ENCODE results near the gene WDR18.

The WDR18 gene

GRCh38 chr19:966485-967088 is 17.6 kb upstream of the WDR18 start:
- DNase-seq: no peak

- DNase-seq: no peak
Measured at GRCh38 chr19:970695-971094, 13.4 kb upstream of the WDR18 start.

- DNase-seq: no peak
Measured at GRCh38 chr19:971795-972194, 12.3 kb upstream of the WDR18 start.

GRCh38 chr19:972281-972680 is 11.9 kb upstream of the WDR18 start:
- no peak for DNase-seq

- DNase-seq: no peak
Measured at GRCh38 chr19:973726-974563, 10.2 kb upstream of the WDR18 start.

DNA sequence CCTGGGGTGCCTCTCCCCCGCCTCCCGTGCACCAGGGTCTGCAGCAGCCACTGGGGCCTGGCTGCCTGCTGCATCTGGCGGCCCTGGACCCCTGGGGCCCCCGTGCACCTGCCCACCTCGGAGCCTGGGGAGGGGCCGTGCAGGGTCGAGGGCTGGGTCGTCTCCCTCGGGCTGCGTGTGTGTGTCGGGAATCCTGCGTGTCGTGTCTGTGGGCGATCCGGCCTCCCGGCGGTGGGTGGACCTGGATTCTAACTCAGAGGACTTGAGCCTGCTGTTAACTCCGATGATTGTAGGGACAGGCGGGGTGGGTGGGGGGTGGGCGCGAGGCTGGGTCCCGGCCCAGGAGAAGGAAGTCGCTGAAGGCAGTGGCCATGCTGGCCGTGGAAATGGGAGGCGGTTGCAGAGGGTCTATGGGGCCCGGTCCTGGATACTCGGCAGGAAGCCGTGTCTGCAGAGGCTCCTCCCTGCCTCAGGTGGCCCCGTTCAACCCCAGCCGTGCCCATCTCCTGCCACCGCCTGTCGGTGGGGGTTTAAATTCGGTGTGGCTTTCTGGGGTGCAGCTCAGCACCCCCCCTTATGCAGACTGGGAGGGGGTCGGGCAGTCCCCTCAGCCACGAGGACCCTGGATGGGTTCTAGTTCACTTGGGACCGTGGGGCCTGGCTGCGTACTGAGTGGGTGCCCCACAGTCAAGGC is 9.4 kb upstream of the WDR18 start:
- no peak for DNase-seq

GRCh38 chr19:976476-976875 is 7.7 kb upstream of the WDR18 start:
- no peak for DNase-seq

GRCh38 chr19:977058-977464 is 7.1 kb upstream of the WDR18 start:
- DNase-seq: no peak

GRCh38 chr19:979318-979741 is 4.8 kb upstream of the WDR18 start:
- DNase-seq: no peak

DNA sequence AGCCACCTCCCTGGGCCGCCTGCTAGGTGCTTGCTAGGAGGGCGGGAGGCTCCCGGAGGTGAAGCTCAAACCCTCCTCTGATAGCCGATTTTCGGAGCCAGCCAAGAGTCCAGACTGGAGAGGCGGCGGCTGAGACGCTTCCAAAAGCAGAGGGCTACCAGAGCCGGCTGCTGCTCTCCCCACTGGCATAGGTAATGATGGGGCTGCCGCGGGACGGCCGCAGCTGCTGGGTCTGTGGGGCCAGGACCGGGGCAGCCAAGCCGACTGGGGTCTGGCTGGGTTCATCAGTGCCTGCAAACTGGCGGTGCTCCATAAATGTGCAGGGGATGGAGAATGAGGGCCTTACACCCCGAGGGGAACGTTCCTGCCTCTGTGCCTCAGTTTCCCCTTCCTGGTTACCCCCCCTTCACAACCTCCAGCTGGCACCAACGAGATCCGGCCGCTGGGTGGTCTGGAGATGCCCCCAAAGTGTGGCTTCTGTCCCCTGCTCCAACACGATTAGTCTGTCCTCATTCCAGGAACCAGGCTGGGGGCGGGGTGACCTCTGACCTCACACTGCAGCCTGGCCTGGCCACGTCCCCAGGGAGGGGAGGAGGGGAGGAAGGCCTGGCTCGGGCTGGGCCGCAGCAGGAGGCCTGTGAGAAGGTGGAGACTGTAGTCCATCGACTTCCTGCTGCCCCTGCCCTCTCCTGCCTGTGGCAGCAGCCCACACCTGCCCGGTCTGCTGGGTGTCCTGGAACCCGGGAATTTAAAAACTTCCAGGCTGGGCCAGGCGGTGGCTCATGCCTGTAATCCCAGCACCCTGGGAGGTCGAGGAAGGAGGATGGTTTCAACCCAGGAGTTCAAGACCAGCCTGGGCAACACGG is 3.8 kb upstream of the WDR18 start:
- no peak for DNase-seq

DNA sequence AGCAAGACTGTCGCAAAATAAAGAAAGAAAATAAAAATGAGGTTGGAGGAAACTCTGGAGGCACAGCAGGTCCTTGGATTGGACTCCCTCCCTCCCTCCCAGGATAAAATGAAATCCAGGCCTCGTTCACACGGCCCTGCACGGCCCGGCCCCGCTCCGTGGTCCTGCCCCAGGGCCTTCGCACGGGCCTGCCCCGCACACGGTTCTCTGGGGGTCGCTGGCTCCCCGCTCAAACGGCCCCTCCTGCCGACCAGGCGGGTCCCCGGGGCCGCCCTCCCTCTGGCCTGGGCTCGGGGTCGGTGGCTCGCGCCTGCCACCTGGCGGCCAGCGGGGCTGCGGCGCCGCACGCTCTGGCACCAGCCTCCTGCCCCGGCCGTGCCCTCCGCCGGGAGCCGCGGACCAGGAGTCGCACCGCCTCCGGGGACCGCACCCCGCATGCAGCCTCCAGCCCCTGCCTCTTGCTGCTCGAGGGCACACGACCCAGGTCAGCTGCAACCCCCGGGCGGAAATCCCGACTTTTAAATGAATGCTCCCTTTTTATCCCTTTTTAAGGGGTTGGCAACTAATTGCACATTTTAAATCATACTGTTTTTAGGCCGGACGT is 1.5 kb upstream of the WDR18 start:
- DNase-seq: peak; percentile 52 to 66 (median 57)

GRCh38 chr19:986083-986482 is 1.9 kb downstream of the WDR18 start:
- no peak for DNase-seq

DNA sequence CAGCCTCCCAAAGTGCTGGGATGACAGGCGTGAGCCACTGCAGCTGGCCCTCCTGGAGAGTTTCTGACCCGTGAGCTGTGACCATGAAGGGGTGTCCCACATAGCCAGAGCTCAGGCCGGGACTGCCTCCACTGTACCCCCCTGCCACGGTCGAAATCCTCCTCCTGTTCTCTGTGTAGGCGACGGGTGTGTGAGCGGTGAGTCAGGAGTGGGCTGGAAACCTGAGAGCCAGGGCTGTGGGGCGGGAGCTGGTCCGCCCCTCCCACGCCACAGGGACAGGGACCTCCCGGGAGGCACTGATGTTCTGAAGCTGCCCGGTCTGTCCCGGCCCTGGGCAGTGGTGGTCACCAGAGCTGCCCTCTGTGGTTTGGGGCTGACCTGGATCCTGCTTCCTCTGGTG is 3.9 kb downstream of the WDR18 start:
- no peak for DNase-seq

GRCh38 chr19:988510-988909 is 4.4 kb downstream of the WDR18 start:
- no peak for DNase-seq

- DNase-seq: no peak
Measured at GRCh38 chr19:989381-990081, 5.4 kb downstream of the WDR18 start.

DNA sequence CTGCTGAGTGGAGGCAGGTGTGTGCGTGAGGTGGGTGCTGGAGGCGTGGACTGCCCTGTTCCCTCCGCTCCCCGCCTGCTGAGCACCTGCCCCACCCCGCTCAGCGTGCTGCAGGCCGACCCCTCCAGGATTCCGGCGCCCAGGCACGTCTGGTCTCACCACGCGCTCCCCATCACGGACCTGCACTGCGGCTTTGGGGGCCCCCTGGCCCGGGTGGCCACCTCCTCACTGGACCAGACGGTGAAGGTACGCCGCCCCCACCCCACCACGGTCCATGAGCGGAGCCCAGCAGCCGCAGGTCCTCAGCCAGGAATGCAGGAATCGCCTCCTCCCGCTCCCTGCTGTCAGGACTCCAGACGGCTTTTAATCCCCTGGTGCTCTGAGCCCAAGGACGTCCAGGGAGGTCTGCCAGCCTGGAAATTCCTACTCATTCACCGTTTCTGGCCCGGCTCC is 6.0 kb downstream of the WDR18 start:
- no peak for DNase-seq

- no peak for DNase-seq
Measured at GRCh38 chr19:990746-991145, 6.6 kb downstream of the WDR18 start.

- peak; percentile 43 to 58 (median 52) for DNase-seq
Measured at GRCh38 chr19:991174-991931, 7.2 kb downstream of the WDR18 start.

DNA sequence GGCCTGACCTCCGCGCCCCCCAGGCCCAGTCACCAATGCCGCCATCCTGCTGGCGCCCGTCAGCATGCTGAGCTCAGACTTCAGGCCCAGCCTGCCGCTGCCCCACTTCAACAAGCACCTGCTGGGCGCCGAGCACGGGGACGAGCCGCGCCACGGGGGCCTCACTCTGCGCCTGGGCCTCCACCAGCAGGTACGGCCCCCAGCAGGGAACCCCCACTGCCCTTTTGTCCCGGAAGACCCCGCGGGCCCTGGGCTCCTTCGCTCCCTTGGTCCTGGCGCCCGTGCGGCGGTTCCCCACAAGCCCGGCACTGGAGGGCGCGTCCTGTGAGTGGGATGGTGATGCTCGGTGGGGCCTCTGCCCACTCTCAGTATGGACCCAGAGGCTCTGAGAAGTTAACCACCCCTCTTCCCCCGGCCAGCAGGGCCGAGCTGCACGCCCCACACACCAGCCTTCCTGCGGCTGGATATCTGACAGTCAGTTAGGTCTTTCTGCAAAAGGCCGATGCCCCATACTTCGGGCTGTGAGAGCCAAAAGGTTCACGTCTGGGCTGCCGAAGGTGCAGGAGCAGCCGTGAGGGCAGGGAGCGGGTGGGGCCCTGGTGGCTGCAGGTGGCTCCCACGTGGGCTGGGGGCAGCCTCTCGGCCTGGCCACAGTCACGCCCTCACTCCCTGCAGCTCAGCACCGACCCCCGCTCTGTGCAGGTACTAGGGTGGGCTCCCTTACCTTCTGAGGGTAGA is 8.0 kb downstream of the WDR18 start:
- DNase-seq: no peak

DNA sequence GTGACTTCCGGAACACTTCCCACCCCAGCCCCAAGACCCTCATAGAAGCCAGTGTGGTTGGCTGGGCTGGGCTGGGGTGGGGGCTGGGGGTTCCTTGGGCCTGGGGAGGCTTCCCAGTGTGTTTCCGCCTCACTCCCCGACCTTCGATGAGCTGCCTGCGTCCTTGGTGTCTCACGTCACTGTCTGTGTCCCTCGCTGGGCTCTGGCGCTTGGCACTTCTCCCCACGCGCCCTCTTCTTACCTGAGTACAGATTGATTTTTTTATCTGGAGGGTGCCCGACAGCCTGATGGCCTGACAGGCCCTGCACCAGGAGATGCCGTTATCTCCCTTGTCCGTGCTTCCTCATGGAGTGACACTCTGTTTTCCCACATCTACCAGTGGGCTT is 8.5 kb downstream of the WDR18 start:
- DNase-seq: no peak
